IPS DF 6.9 (cell line): Measurements from ENCODE around the gene MACROH2A1.

Source experiments
- DNase-seq: peaks from one replicate; pipeline ENCODE4 v3.0.0-alpha.2; 2013; ENCODE audit warnings: low read depth, low spot score
- H3K27ac ChIP-seq: one replicate; pipeline ENCODE4 v1.5.1; 2013; ENCODE audit warnings: low read length, control low read depth
- H3K27me3 ChIP-seq: 2 replicates; pipeline ENCODE4 v1.6.1; 2013; ENCODE audit warnings: mild to moderate bottlenecking, low read length; ENCODE audit not compliant: control insufficient read depth, insufficient read depth
- H3K36me3 ChIP-seq: 2 replicates; pipeline ENCODE4 v1.6.1; 2013; ENCODE audit warnings: low read length; ENCODE audit not compliant: control insufficient read depth, insufficient read depth
- H3K4me1 ChIP-seq: 2 replicates; pipeline ENCODE4 v1.6.1; 2013; ENCODE audit warnings: low read length; ENCODE audit not compliant: control insufficient read depth, insufficient read depth
- H3K4me3 ChIP-seq: 2 replicates; pipeline ENCODE4 v1.5.1; 2013; ENCODE audit warnings: mild to moderate bottlenecking, low read length
- H3K9me3 ChIP-seq: 2 replicates; pipeline ENCODE4 v1.6.1; 2013; ENCODE audit warnings: low read length, inconsistent platforms; ENCODE audit not compliant: control insufficient read depth, insufficient read depth
- WGBS: extraction: QIAGEN DNeasy Blood & Tissue Kit; methylation state at CpG from one replicate; pipeline ENCODE4 v1.1.7; 2013; ENCODE audit warnings: mixed read lengths, missing lambda C conversion rate; ENCODE audit not compliant: insufficient read length, insufficient coverage; 5-methylcytosine and 5-hydroxymethylcytosine counted together

MACROH2A1 gene

DNA sequence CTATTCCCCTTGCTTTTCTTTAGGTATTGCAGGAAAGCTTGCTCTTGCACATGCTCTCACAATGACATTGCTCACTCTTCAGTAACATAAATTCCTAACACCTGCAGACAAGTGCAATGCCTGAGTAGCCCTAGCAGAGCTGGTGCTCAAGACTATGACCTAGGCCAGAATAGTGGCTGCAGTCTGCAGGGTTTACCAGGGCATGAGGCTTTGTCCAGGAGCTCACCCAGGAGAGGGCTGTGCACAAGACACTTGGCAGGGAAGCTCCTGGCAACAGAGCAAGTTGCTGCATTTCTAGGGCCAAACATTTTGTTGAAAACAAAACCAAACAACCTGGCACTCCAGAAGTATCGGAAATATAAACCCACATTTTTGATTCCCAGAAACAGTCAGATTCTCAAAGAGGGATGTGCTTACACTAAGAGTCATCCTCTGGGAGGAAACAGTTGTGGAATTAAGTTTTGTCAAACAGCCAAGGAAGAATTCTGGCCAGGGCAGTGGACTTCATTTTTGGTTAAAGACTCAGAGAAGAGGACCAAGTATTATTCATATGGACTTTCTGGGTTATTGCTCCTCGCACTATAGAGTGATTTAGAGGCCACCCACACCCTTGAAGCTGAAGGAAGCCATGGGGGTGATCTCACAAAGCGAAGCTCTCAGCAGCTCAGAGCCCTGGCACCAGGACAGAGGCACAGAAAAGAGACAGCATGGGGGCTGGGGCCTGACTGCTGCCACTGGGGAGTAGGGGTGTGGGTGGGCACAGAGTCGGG, 44.9 kb downstream of the MACROH2A1 start:
- no CpG with 5 or more reads among the region's 4 CpGs for WGBS
- Histone ChIP-seq H3K27me3 (no peaks in the 10 kb centered on the region), H3K36me3 (peaks cover 2% of the 10 kb centered on the region; the same call in 1 of the 2 replicates), H3K9me3 (no peaks in the 10 kb centered on the region), H3K4me1 (no peaks in the 10 kb centered on the region), H3K27ac (no peak overlapping the region), H3K4me3 (no peak overlapping the region)
- DNase-seq = no peak

DNA sequence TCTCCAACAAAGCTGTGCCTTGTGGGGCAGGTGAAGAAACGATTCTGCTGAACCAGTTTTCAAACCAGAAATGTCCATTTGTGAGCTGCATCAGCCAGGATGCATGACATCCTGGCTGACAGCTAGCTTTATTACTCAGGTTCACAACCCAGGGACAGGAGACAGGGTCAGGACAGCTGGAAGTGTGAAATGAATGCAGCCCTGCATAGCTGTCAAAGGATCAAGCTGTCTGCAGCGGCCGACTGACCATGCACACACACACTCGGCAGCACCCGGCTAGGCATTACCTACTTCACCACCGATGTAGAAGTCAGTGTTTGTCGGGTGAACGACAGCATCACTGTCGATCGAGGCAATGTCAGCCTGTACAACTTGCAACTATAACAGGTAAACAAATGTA, 48.5 kb downstream of the MACROH2A1 start:
- no peaks in the 10 kb centered on the region for H3K27me3 ChIP-seq
- H3K36me3 ChIP-seq = peaks cover 2% of the 10 kb centered on the region; the same call in 1 of the 2 replicates
- no peak for DNase-seq
- no CpG with 5 or more reads among the region's 10 CpGs for WGBS
- H3K4me3 ChIP-seq = no peak overlapping the region
- no peaks in the 10 kb centered on the region for H3K9me3 ChIP-seq
- H3K4me1 ChIP-seq = no peaks in the 10 kb centered on the region
- H3K27ac ChIP-seq = no peak overlapping the region

DNA sequence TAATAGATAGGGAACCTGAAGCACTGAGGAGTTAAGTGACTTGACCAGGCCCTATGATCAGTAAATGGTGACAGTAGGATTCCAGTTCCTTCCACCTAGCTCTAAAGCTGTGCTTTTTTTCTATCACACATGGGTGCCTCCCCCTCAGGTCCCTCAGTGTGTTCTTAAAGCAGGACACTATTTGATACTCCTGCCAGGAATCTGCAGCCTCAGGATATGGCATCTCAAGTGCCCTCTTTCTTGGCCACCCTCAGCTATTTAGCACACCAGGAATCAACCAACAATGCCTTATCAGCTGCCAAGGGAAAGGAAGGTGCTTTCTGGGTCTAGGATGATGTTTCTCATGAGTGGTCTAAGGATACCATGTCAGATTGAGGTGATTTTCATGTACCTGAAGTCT, 49.1 kb downstream of the MACROH2A1 start:
- H3K27ac ChIP-seq = no peak overlapping the region
- H3K4me1 ChIP-seq = no peaks in the 10 kb centered on the region
- DNase-seq = no peak
- H3K27me3 ChIP-seq = no peaks in the 10 kb centered on the region
- no peak overlapping the region for H3K4me3 ChIP-seq
- peaks cover 2% of the 10 kb centered on the region; the same call in 1 of the 2 replicates for H3K36me3 ChIP-seq
- no peaks in the 10 kb centered on the region for H3K9me3 ChIP-seq

DNA sequence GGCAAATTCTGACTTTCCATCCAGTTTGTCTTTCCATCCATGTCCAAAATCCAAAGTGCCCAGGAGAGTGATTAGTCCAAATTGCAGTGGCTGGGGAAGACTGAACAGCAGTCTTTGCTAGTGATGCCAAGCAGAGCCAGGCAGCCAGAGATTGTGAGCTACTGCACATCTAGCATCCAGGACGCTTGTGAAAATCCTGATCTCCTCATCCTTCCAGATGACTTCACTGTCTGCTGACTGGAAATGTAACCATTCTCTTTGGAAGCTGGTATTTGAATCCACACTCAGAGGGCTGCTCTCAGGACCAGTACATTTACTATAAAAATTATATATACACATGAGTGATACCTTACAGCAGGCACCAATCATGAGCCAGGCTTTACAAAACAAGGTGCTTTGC, 49.6 kb downstream of the MACROH2A1 start:
- H3K27ac ChIP-seq = no peak overlapping the region
- peaks cover 2% of the 10 kb centered on the region; the same call in 1 of the 2 replicates for H3K36me3 ChIP-seq
- no peaks in the 10 kb centered on the region for H3K9me3 ChIP-seq
- WGBS = no CpG with 5 or more reads among the region's 1 CpG
- no peaks in the 10 kb centered on the region for H3K4me1 ChIP-seq
- H3K27me3 ChIP-seq = no peaks in the 10 kb centered on the region
- no peak for DNase-seq
- H3K4me3 ChIP-seq = no peak overlapping the region

DNA sequence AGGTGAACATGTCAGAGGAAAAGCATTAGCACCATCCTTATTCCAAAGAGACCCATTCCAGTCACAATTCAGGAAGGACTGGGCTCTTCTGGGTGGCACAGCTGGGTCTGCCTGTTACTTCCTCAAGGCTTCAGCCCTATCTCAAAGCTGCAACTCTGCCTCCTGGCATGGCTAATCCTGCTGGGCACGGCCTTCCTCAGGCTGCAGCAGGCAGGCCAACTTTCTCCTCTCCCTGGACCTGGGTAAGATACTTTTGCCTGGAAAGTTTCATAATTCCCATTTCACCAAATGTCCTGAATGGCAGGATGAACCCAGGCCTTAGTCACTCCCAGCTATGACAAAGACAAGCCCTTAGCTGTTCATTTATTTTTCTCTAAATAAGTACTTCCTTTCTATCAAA, 50.1 kb downstream of the MACROH2A1 start:
- Histone ChIP-seq H3K36me3 (peaks cover 1% of the 10 kb centered on the region; the same call in 1 of the 2 replicates), H3K4me1 (no peaks in the 10 kb centered on the region)

DNA sequence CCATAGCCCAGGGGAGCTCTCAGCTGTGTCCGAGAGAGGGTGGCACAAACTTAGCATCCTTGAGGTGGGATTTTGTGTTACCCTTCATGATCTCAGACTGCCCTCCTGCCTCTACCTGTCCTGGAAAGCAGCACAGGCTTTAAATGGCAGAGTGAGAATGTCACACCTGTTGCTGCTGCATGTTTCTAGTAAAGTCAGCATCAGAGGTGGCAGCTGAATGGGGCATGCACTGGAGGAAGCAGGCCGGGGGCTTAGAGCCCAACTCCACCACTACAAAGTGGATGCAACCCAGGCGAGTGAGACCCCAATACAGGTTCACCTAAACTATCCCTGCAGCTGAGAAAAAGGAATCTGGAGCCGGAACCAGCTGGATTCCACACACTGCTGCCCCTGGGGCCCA, 51.6 kb downstream of the MACROH2A1 start:
- H3K36me3 ChIP-seq = peaks cover 8% of the 10 kb centered on the region; the same call in 1 of the 2 replicates

More for the DNA sequence above, 50.1 kb downstream of the MACROH2A1 start:
- Histone ChIP-seq H3K27ac (no peak overlapping the region), H3K27me3 (no peaks in the 10 kb centered on the region), H3K9me3 (no peaks in the 10 kb centered on the region), H3K4me3 (no peak overlapping the region)
- no CpG with 5 or more reads among the region's 1 CpG for WGBS
- DNase-seq = no peak

DNA sequence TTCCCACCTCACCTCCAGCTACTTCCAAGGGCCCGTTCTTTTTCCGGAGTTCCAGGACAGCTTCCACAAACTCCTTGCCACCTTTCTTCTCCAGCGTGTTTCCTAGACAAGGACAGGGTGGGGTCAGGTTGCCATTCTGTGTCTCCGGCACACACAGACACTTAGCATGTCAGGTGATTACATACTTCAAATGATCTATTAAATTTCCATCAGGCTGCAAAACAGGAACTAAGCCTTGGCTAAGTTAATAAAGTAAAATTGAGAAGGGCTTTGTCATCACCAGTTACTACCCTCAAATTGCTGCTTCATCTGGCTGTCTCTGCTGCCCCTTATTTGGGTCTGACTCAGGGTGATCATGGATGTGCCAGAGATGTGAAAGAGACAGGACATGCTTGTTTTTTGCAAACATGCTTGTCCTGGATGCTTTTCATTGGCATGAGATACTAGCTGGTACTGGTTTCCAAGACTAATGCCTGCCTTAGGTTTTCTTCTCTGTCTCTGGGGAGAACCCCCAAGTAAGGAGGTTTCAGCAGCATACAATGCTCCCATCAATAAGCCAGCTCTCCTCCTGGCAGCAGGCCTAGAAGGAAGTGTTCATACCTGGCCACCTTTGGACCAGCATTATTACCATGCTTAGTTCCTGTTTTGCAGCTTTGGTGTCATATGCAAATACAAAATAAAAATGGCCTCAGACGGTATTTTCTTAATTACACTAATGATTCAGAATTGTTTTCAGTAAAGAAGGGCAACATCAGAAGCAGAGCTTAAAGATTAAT, 52.9 kb downstream of the MACROH2A1 start:
- Histone ChIP-seq H3K27ac (no peak overlapping the region), H3K27me3 (no peaks in the 10 kb centered on the region), H3K36me3 (peaks cover 11% of the 10 kb centered on the region; the same call in 1 of the 2 replicates), H3K9me3 (no peaks in the 10 kb centered on the region), H3K4me3 (no peak overlapping the region), H3K4me1 (no peaks in the 10 kb centered on the region)
- no CpG with 5 or more reads among the region's 5 CpGs for whole genome bisulfite sequencing
- DNase-seq = no peak

More for the DNA sequence above, 51.6 kb downstream of the MACROH2A1 start:
- Histone ChIP-seq H3K4me3 (no peak overlapping the region), H3K9me3 (no peaks in the 10 kb centered on the region), H3K4me1 (no peaks in the 10 kb centered on the region), H3K27ac (no peak overlapping the region), H3K27me3 (no peaks in the 10 kb centered on the region)
- no CpG with 5 or more reads among the region's 4 CpGs for WGBS
- DNase-seq = no peak

DNA sequence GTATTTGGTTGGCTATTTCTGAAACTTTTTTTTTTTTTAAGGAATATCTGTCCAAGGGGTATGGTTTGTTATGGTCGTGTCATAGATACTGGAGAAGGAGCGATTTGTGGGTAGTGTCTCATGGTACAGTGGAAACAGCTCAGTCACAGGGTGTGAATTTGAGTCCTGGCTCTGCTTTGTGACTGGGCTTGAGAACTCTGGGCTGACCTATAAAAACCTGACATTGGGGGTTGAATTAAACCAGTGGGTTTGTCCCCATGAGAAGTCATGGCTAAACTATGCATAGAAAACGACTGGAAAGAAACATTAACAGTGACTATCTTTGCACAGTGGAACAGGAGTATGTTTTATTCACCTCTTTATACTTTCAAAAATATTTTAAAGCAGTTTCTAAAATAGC, 54.7 kb downstream of the MACROH2A1 start:
- Histone ChIP-seq H3K36me3 (peaks cover 13% of the 10 kb centered on the region; the same call in 1 of the 2 replicates), H3K9me3 (no peaks in the 10 kb centered on the region), H3K27ac (no peak overlapping the region), H3K27me3 (no peaks in the 10 kb centered on the region), H3K4me3 (no peak overlapping the region), H3K4me1 (no peaks in the 10 kb centered on the region)
- no peak for DNase-seq
- no CpG with 5 or more reads among the region's 3 CpGs for WGBS

DNA sequence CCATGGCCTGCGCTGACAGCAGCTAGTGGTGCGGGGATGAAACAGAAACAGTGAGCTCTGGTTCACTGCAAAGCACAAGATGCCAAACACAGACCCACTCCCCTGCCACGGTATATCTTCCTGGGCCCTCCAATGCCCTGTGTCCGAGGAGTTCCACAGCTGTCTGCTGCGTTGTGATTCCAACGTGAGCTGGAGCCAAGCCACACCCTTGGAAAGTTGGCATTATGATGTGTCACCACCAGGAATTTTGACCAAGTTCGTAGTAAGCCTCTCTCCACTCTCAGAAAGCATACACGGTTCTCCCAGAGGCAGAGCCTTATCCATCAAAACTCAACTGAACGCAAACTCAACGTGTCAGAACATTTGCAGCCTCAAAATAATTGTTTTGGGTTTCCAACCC, 55.6 kb downstream of the MACROH2A1 start:
- H3K36me3 ChIP-seq = peaks cover 13% of the 10 kb centered on the region; the same call in 1 of the 2 replicates
- WGBS = no CpG with 5 or more reads among the region's 10 CpGs

DNA sequence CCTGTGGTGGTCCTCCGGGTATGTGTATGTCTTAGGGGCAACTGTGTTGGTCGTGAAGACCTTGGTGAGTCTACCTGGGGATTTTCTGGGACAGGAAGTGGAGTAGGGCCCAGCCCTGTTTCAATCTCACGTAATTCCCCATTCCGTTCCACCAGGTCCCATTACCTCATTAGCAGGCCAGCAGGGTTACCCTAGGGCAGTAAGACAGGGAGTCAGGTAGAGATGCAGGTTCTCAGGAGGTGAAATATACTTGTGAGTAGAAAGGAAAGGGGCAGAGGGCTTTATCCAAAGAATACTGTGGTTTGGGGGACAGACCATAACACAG, 56.5 kb downstream of the MACROH2A1 start:
- no peaks in the 10 kb centered on the region for H3K4me1 ChIP-seq
- DNase-seq = no peak
- no CpG with 5 or more reads among the region's 4 CpGs for WGBS
- no peaks in the 10 kb centered on the region for H3K9me3 ChIP-seq
- H3K4me3 ChIP-seq = no peak overlapping the region
- no peaks in the 10 kb centered on the region for H3K27me3 ChIP-seq
- H3K27ac ChIP-seq = no peak overlapping the region
- peaks cover 17% of the 10 kb centered on the region; the same call in 1 of the 2 replicates for H3K36me3 ChIP-seq

More for the DNA sequence above, 55.6 kb downstream of the MACROH2A1 start:
- H3K4me1 ChIP-seq = no peaks in the 10 kb centered on the region
- no peak overlapping the region for H3K4me3 ChIP-seq
- no peak overlapping the region for H3K27ac ChIP-seq
- no peaks in the 10 kb centered on the region for H3K9me3 ChIP-seq
- H3K27me3 ChIP-seq = no peaks in the 10 kb centered on the region
- no peak for DNase-seq
